Measurements from ENCODE around the gene APBA1.

Gene APBA1

DNA sequence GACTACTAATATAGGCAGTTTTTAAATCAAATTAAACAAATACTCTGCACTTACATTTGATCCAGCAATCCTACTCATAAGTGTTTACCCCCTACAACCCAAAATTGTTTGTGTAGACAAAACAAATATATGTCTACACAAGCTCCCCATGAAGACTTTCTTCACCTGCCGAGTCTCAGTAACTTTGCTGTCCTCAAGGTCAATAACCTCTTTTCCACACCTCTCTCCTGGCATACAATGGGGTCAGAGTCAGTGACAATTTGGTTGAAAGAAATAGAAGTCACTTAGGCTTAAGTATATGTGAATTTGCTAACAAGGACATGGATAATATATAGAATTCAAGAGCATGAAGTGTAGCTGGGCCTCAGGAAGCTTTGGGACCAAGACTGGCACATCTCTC lies 29.1 kb downstream of the APBA1 start:
- no peak for DNase-seq (ENCODE audit: extremely low read depth, low read depth)
- TF ChIP-seq, protein P1, sequence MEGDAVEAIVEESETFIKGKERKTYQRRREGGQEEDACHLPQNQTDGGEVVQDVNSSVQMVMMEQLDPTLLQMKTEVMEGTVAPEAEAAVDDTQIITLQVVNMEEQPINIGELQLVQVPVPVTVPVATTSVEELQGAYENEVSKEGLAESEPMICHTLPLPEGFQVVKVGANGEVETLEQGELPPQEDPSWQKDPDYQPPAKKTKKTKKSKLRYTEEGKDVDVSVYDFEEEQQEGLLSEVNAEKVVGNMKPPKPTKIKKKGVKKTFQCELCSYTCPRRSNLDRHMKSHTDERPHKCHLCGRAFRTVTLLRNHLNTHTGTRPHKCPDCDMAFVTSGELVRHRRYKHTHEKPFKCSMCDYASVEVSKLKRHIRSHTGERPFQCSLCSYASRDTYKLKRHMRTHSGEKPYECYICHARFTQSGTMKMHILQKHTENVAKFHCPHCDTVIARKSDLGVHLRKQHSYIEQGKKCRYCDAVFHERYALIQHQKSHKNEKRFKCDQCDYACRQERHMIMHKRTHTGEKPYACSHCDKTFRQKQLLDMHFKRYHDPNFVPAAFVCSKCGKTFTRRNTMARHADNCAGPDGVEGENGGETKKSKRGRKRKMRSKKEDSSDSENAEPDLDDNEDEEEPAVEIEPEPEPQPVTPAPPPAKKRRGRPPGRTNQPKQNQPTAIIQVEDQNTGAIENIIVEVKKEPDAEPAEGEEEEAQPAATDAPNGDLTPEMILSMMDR (IDR thresholded peaks at IDR 0.05; ENCODE audit: low read depth, low read length), result no peak

DNA sequence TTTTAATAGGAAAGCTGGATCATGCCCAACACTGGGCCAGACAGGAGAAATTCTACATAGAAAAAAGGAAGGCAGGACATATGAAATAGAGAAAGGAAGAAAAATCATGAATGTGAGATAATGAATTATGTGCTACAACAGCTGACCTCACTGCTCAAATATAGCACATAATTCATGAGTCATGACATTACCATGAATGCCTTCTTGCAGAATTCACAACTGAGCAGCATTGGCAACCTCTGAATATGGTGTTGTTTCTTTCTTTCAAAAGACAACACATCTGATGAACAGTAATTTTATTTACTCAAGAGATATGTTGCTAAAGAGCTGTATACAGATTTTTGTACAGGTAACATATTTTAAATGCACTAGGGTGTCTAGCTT lies 34.4 kb downstream of the APBA1 start:
- DNase-seq (ENCODE audit: extremely low read depth, low read depth), result no peak
- TF ChIP-seq, protein P1 (IDR thresholded peaks at IDR 0.05; ENCODE audit: low read depth, low read length), result no peak

DNA sequence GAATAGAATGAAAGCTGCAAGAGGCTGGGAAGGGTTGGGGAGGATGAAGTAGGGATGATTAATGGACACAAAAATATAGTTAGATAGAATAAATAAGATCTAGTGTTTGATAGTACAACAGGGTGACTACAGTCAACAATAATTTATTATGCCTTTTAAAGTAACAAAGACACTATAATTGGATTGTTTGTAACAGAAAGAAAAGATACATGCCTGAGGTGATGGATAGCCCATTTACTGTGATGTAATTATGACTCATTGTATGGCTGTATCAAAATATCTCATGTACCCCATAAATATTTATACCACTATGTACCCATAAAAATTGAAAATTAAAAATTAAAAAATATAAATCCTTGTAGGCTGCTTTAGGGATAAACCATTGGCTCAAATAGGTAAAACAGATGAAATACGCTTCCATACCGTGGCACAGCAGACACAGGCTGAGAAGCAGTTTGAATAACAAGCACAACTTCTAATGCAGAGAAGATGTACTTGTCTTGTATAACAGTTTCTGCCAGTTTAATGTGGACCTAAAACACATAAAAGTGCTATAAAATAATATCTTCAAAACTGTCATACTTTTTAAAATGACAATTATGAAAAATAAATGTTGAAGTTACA lies 34.9 kb downstream of the APBA1 start:
- DNase-seq (ENCODE audit: extremely low read depth, low read depth), result no peak
- TF ChIP-seq, protein P1 (IDR thresholded peaks at IDR 0.05; ENCODE audit: low read depth, low read length), result no peak

DNA sequence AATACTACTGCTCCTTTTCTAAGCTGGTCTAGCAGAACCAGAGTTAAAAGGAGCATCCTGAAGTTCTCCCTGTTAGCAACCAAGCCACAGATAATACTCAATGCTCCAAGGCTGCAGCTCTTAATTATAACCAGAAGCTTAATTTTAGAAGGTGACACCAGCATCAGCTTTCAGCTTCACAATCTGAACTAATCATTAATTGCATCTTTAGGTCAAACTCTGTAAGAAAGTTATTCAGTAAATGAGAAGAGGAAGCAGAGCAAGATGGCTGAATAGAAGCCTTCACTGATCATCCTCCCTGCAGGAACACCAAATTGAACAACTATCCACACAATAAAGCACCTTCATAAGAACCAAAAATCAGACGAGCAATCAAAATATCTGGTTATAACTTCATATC lies 38.5 kb downstream of the APBA1 start:
- TF ChIP-seq, protein P1 (IDR thresholded peaks at IDR 0.05; ENCODE audit: low read depth, low read length), result no peak
- DNase-seq (ENCODE audit: extremely low read depth, low read depth), result no peak

DNA sequence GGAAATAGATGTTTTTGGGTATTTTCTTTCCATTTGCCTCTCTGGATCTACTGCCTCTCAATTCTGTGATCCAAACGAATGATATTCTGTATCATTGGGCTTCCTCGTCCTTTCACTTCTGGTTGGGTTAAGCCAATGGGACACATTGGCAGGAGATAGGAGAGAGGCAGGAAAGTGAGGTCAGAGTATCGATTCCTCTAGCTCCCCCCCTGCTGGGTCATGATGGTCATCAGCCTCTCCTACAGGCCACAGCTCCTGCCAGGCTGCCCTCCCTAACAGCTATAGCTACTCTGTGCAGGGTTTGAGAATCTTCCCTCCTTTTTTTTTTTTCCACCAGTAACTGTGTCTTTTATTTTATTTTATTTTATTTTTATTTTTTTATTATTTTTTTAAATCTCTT lies 39.4 kb downstream of the APBA1 start:
- no peak for DNase-seq (ENCODE audit: extremely low read depth, low read depth)
- TF ChIP-seq, protein P1 (IDR thresholded peaks at IDR 0.05; ENCODE audit: low read depth, low read length), result no peak

DNA sequence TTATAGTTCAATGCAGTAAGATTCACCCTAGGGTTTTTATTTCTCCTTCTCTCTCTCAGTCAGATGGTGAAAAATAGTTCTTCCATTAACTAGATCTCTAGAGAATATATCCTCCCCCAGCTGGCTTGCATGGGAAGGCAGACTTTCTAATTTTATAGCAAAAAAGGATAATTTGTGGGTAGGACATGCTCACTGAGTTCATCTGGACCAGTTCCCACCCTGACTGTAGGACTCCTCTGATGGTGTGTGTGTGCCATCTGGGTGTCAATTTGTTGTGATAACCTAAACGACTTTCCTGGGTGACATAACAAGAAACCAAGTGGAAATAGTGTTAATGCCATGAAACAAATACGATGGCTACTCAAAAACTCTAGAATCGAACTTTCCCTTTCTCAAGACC lies 44.9 kb downstream of the APBA1 start:
- TF ChIP-seq, protein P1 (IDR thresholded peaks at IDR 0.05; ENCODE audit: low read depth, low read length), result no peak
- DNase-seq (ENCODE audit: extremely low read depth, low read depth), result no peak

DNA sequence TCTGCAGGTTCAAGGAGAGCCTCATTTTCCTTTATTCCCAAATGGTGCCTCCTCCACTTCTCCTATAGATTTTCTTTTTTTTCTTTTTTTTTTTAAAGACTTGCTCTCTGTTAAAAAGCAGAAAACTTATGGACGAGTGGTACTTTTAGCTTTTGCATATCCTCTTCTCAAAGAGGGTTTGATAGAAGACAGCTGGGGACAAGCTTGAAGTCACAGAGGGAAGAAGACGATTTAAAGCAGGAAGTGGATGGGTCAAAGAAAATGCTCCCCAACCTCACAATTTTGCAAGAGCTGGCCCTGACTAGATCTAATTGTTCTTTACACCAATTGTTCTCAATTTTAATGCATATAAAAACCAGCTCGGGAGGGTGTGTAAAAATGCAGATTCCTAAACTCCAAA lies 48.9 kb downstream of the APBA1 start:
- DNase-seq (ENCODE audit: extremely low read depth, low read depth), result no peak
- TF ChIP-seq, protein P1 (IDR thresholded peaks at IDR 0.05; ENCODE audit: low read depth, low read length), result no peak

Data from AG09319 (cell line).